HCT116 (cell line): ENCODE data around the gene YWHAG. TPM values are rescaled to one million over a fixed set of nuclear protein-coding genes. Genes with fewer than 3 reads are reported as not detected.

ENCODE experiments used
- ATAC-seq: fragments of 200-7000 bp; cut with Tn5 transposase; 2 replicates; pipeline ENCODE4 v1.9.1; 2020; ENCODE audit warnings: mild to moderate bottlenecking, moderate library complexity
- BruUV-seq: library from RNA; stranded (reverse); fragments of 400-500 nt; replicated peaks from 2 replicates; lab custom pipeline; 2021; lab: Mats Ljungman, UMichigan
- CTCF ChIA-PET: fragments of 300-600 bp; sonication (Branson Sonifier 250); formaldehyde crosslinking; loops from one replicate; lab custom pipeline; 2021; ENCODE audit warnings: antibody characterized with exemption; lab: Charles Lee
- POLR2A ChIA-PET: fragments of 300-600, 350-600 bp; sonication (Branson Sonifier 250); formaldehyde crosslinking; loops from one replicate; lab custom pipeline; 2021; ENCODE audit warnings: antibody characterized with exemption; lab: Charles Lee
- RAD21 ChIA-PET, 2 experiments: fragments of 300-600 bp; sonication (Branson Sonifier 250); formaldehyde crosslinking; loops; one replicate each; lab custom pipeline; 2023; ENCODE audit warnings: low total read pairs in 2 of 2; ENCODE audit not compliant: uncharacterized antibody in 2 of 2, unreplicated experiment in 2 of 2, low non-redundant PET in 1 of 2; lab: Charles Lee
- DNase-seq: peaks from one replicate; pipeline ENCODE4 v3.0.0-alpha.2; 2010; ENCODE audit warnings: low read depth, low spot score
- H2AFZ ChIP-seq: fragments of 200-600 bp; shearing (Covaris generic), sonication (generic); 2 replicates; pipeline ENCODE4 v1.6.1; 2017; ENCODE audit warnings: low read depth, mixed run types, mixed read lengths, antibody characterized with exemption, low read length; ENCODE audit not compliant: poor library complexity, severe bottlenecking
- H3K27ac ChIP-seq: 2 replicates; pipeline ENCODE4 v1.5.1; 2012; ENCODE audit warnings: low read depth, low read length
- H3K27me3 ChIP-seq: fragments of 200-600 bp; sonication (generic); 2 replicates; pipeline ENCODE4 v1.6.1; 2016; ENCODE audit warnings: mixed run types, low read length, mixed read lengths; ENCODE audit not compliant: insufficient read depth
- H3K36me3 ChIP-seq, 2 experiments: fragments of 200-500 bp in 1 of 2; fragments of 200-600 bp in 1 of 2; sonication (Bioruptor generic) in 1 of 2; sonication (generic) in 1 of 2; 2 replicates each; pipeline versions ENCODE4 v1.5.1 to v1.6.1; 2014 to 2016; ENCODE audit warnings: low read length in 2 of 2, inconsistent platforms in 1 of 2, mixed read lengths in 1 of 2, mixed run types in 1 of 2; ENCODE audit not compliant: insufficient read depth in 2 of 2, control insufficient read depth in 1 of 2
- H3K4me1 ChIP-seq, 2 experiments: fragments of 200-600 bp in 1 of 2; sonication (generic) in 1 of 2; 2 replicates each; pipeline versions ENCODE4 v1.5.1 to v1.6.1; 2012 to 2017; ENCODE audit warnings: low read length in 2 of 2, inconsistent platforms in 1 of 2, mild to moderate bottlenecking in 1 of 2, mixed read lengths in 1 of 2, mixed run types in 1 of 2, moderate library complexity in 1 of 2; ENCODE audit not compliant: insufficient read depth in 2 of 2, control insufficient read depth in 1 of 2
- H3K4me2 ChIP-seq: fragments of 200-600 bp; sonication (generic); 2 replicates; pipeline ENCODE4 v1.6.1; 2017; ENCODE audit warnings: mixed run types, low read length, mixed read lengths
- H3K4me3 ChIP-seq, 2 experiments: fragments of 200-600 bp in 1 of 2; sonication (generic) in 1 of 2; replicated peaks in 1 of 2; 2 replicates each; pipeline ENCODE4 v1.5.1; 2011 to 2016; ENCODE audit warnings: low read length in 2 of 2, control low read depth in 1 of 2, low read depth in 1 of 2, mild to moderate bottlenecking in 1 of 2, mixed read lengths in 1 of 2, mixed run types in 1 of 2
- H3K79me2 ChIP-seq: fragments of 200-600 bp; sonication (generic); 2 replicates; pipeline ENCODE4 v1.6.1; 2017; ENCODE audit warnings: mild to moderate bottlenecking, mixed run types, low read length, moderate library complexity, mixed read lengths; ENCODE audit not compliant: insufficient read depth
- H3K9ac ChIP-seq: fragments of 200-600 bp; sonication (generic); 2 replicates; pipeline ENCODE4 v1.6.1; 2016; ENCODE audit warnings: low read length, mixed read lengths
- H3K9me2 ChIP-seq: fragments of 200-600 bp; sonication (generic), shearing (Covaris generic); 2 replicates; pipeline ENCODE4 v1.6.1; 2017; ENCODE audit warnings: mixed run types, mild to moderate bottlenecking, moderate library complexity; ENCODE audit not compliant: insufficient read depth
- H3K9me3 ChIP-seq, 2 experiments: fragments of 200-500 bp in 1 of 2; fragments of 200-600 bp in 1 of 2; sonication (Bioruptor generic) in 1 of 2; sonication (generic) in 1 of 2; 2 replicates each; pipeline ENCODE4 v1.6.1; 2014 to 2017; ENCODE audit warnings: low read length in 2 of 2, mixed read lengths in 2 of 2, inconsistent platforms in 1 of 2, low read depth in 1 of 2, mild to moderate bottlenecking in 1 of 2, mixed run types in 1 of 2, moderate library complexity in 1 of 2; ENCODE audit not compliant: control insufficient read depth in 1 of 2, insufficient read depth in 1 of 2
- H4K20me1 ChIP-seq: fragments of 200-600 bp; sonication (generic), shearing (Covaris generic); 2 replicates; pipeline ENCODE4 v1.6.1; 2017; ENCODE audit warnings: mixed run types, mild to moderate bottlenecking, moderate library complexity; ENCODE audit not compliant: insufficient read depth
- ATF3 ChIP-seq: IDR thresholded peaks from 2 replicates; pipeline ENCODE4 v1.6.1; 2012
- CBX3 ChIP-seq: IDR thresholded peaks from 2 replicates; pipeline ENCODE4 v1.6.1; 2012; ENCODE audit warnings: low read depth
- EGR1 ChIP-seq: IDR thresholded peaks from 2 replicates; pipeline ENCODE4 v1.6.1; 2012; ENCODE audit warnings: low read depth
- JUND ChIP-seq: IDR thresholded peaks from 2 replicates; pipeline ENCODE4 v1.6.1; 2012
- MAX ChIP-seq: IDR thresholded peaks from 2 replicates; pipeline ENCODE4 v1.6.1; 2012
- POLR2A ChIP-seq: IDR thresholded peaks from 2 replicates; pipeline ENCODE4 v1.7.0; 2011; ENCODE audit warnings: borderline replicate concordance; ENCODE audit not compliant: insufficient read depth, insufficient read length; ENCODE audit errors: extremely low read depth
- REST ChIP-seq: IDR thresholded peaks from 2 replicates; pipeline ENCODE4 v1.6.1; 2012; ENCODE audit warnings: low read depth
- SP1 ChIP-seq: IDR thresholded peaks from 2 replicates; pipeline ENCODE4 v1.6.1; 2012; ENCODE audit warnings: low read depth
- SRF ChIP-seq: IDR thresholded peaks from 2 replicates; pipeline ENCODE4 v1.6.1; 2012; ENCODE audit warnings: low read depth
- TCF7L2 ChIP-seq: IDR thresholded peaks from 2 replicates; pipeline ENCODE4 v1.7.0; 2011; ENCODE audit warnings: borderline replicate concordance, inconsistent platforms; ENCODE audit not compliant: insufficient read depth, insufficient read length; ENCODE audit errors: extremely low read depth
- YY1 ChIP-seq: IDR thresholded peaks from 2 replicates; pipeline ENCODE4 v1.6.1; 2011; ENCODE audit warnings: low read length, low read depth, moderate library complexity, mild to moderate bottlenecking; ENCODE audit not compliant: insufficient replicate concordance; ENCODE audit errors: extremely low read depth
- ZFX ChIP-seq: fragments of 450-650 bp; IDR thresholded peaks from 2 replicates; pipeline ENCODE4 v1.6.1; 2017
- ZNF274 ChIP-seq: fragments of 200-500 bp; sonication (Bioruptor generic); IDR thresholded peaks from 2 replicates; pipeline ENCODE4 v1.6.1; 2014; ENCODE audit warnings: mild to moderate bottlenecking, low read depth, low read length, inconsistent platforms
- intact Hi-C: fragments of 100-400 bp; cut with micrococcal nuclease; formaldehyde crosslinking; loops from 2 replicates; pipeline ENCODE4 v1.10.0; 2022
- total RNA-seq: library from RNA; stranded (reverse); gene quantifications from one replicate; pipeline ENCODE4 v1.2.1, GENCODE V29; 2021; ENCODE audit not compliant: unreplicated experiment

YWHAG gene
- total RNA-seq, 1 experiment from 2014 or later = 170 TPM

DNA sequence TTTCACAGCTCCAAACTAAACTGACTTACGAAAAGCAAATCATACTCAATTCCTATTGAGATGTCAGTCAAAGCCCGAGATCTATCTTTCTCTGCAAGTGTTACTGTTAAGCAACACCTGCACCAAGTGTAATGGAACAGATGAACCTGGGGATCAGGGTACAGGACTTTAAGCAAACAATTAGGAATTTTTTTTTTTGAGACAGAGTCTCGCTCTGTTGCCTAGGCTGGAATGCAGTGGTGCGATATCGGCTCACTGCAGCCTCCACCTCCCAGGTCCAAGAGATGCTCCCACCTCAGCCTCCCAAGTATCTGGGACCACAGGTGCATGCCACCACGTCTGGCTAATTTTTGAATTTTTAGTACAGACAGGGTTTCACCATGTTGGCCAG is 14.9 kb downstream of the YWHAG start:
- Histone ChIP-seq H3K9ac (no peak overlapping the region), H2AFZ (no peak overlapping the region), H3K79me2 (peaks cover 100% of the 10 kb centered on the region), H3K36me3 (peaks cover 44% of the 10 kb centered on the region in 2 experiments), H3K4me3 (no peak overlapping the region), H3K9me2 (no peaks in the 10 kb centered on the region), H4K20me1 (peaks cover 21% of the 10 kb centered on the region; the same call in 1 of the 2 replicates), H3K27ac (no peak overlapping the region), H3K4me1 (peaks cover 15 to 32% of the 10 kb centered on the region in 2 experiments), H3K4me2 (no peak overlapping the region), H3K9me3 (no peaks in the 10 kb centered on the region), H3K27me3 (no peaks in the 10 kb centered on the region)
- no peak for TF ChIP-seq ATF3
- TF ChIP-seq ZFX = no peak
- no peak for TF ChIP-seq SP1
- no peak for TF ChIP-seq JUND
- no peak for TF ChIP-seq TCF7L2
- TF ChIP-seq EGR1 = no peak
- TF ChIP-seq ZNF274 = no peak
- TF ChIP-seq CBX3 = no peak
- TF ChIP-seq POLR2A = no peak
- no peak for TF ChIP-seq YY1
- TF ChIP-seq REST = no peak
- TF ChIP-seq MAX = no peak
- no peak for TF ChIP-seq SRF
- intact Hi-C loops = no loop called here
- DNase-seq = no peak
- RAD21 ChIA-PET = no interaction called here
- CTCF ChIA-PET = no interaction called here
- BruUV-seq = no TSS peak
- ATAC-seq = no peak
- POLR2A ChIA-PET = no interaction called here
